Measurements from ENCODE around the gene COL20A1. TPM values are rescaled to one million over a fixed set of nuclear protein-coding genes. Genes with fewer than 3 reads are reported as not detected.

Gene COL20A1
- total and polyA plus RNA-seq, 2 of the 13 experiments (the other 11 are each of a cell fraction or from before 2014, with no cell fraction given): not detected

GRCh38 chr20:63367446-63368055, 74.6 kb downstream of the COL20A1 start (continued):
- TF ChIP-seq SKI (IDR thresholded peaks at IDR 0.05; ENCODE audit: partially characterized antibody): peak; percentile 10
- no peak for TF ChIP-seq BORCS8-MEF2B (CRISPR knock-in tag; IDR thresholded peaks at IDR 0.05)
- peak; percentile 49; the same call in 1 of the 2 replicates for TF ChIP-seq PPARG (CRISPR knock-in tag; conservative IDR thresholded peaks at IDR 0.05)
- peak; percentile 65; the same call in 1 of the 2 replicates for TF ChIP-seq NR2C2 (CRISPR knock-in tag; IDR thresholded peaks at IDR 0.05; ENCODE audit: borderline replicate concordance)
- no peak for TF ChIP-seq ZBTB43 (CRISPR knock-in tag; conservative IDR thresholded peaks at IDR 0.05)
- no peak for TF ChIP-seq PREB (CRISPR knock-in tag; IDR thresholded peaks at IDR 0.05)
- no peak for TF ChIP-seq PAX8 (CRISPR knock-in tag; IDR thresholded peaks at IDR 0.05; ENCODE audit: borderline replicate concordance)
- TF ChIP-seq, protein P1, sequence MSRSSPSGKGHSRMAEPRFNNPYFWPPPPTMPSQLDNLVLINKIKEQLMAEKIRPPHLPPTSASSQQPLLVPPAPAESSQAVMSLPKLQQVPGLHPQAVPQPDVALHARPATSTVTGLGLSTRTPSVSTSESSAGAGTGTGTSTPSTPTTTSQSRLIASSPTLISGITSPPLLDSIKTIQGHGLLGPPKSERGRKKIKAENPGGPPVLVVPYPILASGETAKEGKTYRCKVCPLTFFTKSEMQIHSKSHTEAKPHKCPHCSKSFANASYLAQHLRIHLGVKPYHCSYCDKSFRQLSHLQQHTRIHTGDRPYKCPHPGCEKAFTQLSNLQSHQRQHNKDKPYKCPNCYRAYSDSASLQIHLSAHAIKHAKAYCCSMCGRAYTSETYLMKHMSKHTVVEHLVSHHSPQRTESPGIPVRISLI (CRISPR knock-in tag; IDR thresholded peaks at IDR 0.05; ENCODE audit: borderline replicate concordance): no peak
- TF ChIP-seq ESRRA (CRISPR knock-in tag; IDR thresholded peaks at IDR 0.05; ENCODE audit: low read depth): peak; percentile 76; the same call in 1 of the 2 replicates
- no peak for TF ChIP-seq BRD4 (CRISPR knock-in tag; IDR thresholded peaks at IDR 0.05)
- TF ChIP-seq PATZ1 (CRISPR knock-in tag; IDR thresholded peaks at IDR 0.05): no peak
- 0 out of 2 replicates have a peak, but pooled peaks have one; percentile 26 for TF ChIP-seq ZNF317 (CRISPR knock-in tag; IDR thresholded peaks at IDR 0.05)
- TF ChIP-seq ZNF713 (CRISPR knock-in tag; IDR thresholded peaks at IDR 0.05): no peak
- TF ChIP-seq MTA1 (CRISPR knock-in tag; IDR thresholded peaks at IDR 0.05; ENCODE audit: borderline replicate concordance): no peak; the same call in 1 of the 2 replicates
- TF ChIP-seq, protein P2, sequence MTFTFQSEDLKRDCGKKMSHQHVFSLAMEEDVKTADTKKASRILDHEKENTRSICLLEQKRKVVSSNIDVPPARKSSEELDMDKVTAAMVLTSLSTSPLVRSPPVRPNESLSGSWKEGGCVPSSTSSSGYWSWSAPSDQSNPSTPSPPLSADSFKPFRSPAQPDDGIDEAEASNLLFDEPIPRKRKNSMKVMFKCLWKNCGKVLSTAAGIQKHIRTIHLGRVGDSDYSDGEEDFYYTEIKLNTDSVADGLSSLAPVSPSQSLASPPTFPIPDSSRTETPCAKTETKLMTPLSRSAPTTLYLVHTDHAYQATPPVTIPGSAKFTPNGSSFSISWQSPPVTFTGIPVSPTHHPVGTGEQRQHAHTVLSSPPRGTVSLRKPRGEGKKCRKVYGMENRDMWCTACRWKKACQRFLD (CRISPR knock-in tag; IDR thresholded peaks at IDR 0.05; ENCODE audit: borderline replicate concordance): no peak
- TF ChIP-seq, protein P3, sequence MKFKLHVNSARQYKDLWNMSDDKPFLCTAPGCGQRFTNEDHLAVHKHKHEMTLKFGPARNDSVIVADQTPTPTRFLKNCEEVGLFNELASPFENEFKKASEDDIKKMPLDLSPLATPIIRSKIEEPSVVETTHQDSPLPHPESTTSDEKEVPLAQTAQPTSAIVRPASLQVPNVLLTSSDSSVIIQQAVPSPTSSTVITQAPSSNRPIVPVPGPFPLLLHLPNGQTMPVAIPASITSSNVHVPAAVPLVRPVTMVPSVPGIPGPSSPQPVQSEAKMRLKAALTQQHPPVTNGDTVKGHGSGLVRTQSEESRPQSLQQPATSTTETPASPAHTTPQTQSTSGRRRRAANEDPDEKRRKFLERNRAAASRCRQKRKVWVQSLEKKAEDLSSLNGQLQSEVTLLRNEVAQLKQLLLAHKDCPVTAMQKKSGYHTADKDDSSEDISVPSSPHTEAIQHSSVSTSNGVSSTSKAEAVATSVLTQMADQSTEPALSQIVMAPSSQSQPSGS (CRISPR knock-in tag; IDR thresholded peaks at IDR 0.05): no peak
- peak; percentile 53; the same call in 1 of the 2 replicates for TF ChIP-seq MEIS1 (CRISPR knock-in tag; IDR thresholded peaks at IDR 0.05; ENCODE audit: borderline replicate concordance)
- TF ChIP-seq FOSL1 (CRISPR knock-in tag; IDR thresholded peaks at IDR 0.05; ENCODE audit: borderline replicate concordance): no peak
- TF ChIP-seq NR2F6 (IDR thresholded peaks at IDR 0.05): no peak
- TF ChIP-seq NR2F6 (CRISPR knock-in tag; IDR thresholded peaks at IDR 0.05): peak; percentile 66
- TF ChIP-seq ATF3 (CRISPR knock-in tag; IDR thresholded peaks at IDR 0.05): no peak
- no peak for TF ChIP-seq NCOA2 (CRISPR knock-in tag; IDR thresholded peaks at IDR 0.05)
